ENCODE measurements around the gene DBNL.

Gene DBNL

DNA sequence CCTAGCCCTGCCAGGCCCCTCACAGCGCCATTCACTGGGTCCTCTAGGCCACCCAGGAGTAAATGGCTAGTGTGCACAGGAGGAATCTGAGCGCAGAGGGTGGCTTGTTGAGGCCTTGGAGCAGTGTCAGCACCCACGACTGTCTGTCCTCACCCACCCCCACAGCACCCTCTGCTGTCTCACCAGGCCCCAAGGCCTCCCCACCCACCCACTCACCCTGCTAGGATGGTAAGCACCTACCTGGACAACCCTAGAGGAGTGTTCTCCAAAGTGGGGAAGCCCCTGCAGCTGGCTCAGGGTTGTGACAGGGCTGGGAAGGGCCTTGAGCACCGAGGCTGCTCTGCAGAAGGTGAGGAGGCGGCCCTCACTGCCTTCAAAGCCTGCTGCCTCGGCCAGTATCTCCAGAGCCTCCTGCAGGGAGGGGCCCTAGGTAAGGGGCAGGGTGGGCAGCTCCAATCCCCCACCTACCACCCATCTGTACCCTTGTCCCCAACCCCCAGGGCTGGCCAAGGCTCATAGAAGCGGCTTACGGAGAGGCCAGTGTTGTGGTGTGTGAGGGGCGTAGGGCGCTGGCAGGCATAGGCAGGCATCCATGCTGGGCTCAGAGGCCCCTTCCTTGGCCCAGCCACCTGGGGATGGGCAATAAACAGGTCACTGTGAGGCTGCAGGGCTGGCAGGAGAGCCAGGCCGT lies 35.0 kb downstream of the DBNL start:
- FAIRE-seq = no peak

DNA sequence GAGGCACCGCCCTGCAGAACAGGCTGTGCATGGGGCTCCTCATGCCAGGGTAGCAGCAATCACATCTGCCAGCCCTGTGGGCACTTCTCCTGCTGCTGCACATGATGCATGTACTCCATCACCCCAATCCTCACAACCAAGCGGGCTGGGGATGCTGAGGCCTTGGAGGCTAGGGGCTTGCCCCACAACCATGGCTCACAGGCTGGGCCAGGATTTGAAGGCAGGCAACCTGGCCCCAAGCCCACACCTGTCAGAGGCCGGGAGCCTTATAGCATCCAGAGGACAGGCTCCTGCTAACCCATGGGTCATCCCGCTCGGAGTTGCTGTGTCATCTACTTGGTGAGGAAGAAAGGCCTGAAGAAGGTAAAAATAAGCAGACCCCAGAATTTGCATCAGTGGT lies 35.6 kb downstream of the DBNL start:
- FAIRE-seq = no peak

DNA sequence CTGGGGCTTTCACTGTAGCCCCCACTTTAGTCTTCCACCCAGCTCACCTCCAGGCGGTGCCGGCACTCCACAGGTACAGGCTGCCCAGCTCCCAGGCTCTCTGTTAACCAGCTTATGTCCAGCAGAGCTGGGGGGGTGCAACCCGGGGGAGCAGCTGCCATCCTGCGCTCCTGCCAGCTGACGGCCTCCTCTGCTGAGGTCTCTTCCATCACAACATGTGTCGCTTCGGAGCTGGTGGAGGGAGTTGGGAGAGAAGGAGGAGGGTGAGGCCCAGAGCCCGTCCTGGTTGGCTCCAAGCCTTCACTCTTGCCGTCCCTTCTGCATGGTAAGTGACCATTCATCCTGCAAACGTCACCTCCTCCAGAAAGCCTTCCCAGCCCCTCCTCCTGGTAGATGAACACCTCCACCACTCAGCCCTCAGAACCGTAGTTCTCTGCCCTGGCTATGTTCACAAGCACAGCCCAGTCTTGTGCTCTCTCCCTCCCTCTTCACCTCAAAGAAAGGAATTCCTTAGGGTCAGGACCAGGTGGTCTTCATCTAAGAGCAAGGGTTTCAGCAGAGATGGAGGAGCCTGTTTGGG lies 36.3 kb downstream of the DBNL start:
- FAIRE-seq = no peak

DNA sequence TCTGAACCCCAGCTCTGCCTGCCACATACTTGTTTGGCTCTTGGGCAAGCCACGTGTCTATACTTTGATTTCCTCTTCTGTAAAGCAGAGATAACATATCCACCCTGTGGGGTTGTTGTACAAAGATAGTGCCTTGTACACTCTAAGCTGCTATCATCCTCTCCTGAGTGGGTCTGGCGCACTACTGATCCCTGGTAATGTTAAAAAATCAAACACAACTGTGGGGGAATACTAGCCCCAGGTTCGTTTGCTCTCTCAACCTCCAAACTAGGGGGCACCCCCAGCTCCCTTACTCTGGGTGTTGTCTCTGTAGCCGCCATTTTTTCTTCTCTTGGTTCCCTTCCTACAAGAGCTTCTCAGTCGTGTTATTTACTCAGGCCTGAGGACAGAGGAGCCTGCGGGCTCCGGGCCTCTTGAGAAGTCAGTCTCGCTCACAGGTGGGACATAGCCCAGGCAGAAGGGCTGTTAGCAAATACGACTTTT lies 36.8 kb downstream of the DBNL start:
- no peak for FAIRE-seq

DNA sequence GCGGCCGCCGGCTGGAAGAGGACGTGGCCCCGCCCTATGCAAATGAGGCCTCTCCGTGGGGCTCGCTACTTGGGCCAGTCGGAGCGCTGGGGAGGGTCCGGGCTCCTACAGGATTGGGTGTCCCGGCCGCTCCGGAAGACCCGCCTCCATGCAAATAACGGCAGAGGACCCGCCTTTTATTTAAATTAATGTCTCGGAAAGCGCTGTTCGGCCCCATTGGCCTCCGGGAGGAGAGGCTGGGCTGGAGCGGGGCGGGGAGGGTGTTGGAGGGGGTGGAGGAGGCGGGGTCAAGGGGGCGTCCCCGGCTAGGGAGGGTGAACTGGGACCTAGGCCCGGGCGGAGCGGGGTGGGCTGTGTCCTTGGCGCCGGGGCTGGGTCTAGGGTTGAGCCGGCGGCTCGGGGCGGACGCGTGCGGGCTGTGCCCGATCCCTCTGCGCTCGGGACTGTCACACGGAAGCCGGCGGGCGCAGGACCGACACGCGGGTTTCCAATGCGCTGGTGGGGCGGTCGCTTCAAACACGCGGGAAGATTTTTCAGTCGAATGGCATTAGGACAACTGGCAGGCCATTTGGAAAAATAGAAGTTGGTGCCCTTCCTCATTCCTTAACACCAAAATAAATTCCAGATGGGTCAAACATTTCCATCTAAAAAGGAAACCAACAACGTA lies 38.2 kb downstream of the DBNL start:
- FAIRE-seq = peak; percentile 40

DNA sequence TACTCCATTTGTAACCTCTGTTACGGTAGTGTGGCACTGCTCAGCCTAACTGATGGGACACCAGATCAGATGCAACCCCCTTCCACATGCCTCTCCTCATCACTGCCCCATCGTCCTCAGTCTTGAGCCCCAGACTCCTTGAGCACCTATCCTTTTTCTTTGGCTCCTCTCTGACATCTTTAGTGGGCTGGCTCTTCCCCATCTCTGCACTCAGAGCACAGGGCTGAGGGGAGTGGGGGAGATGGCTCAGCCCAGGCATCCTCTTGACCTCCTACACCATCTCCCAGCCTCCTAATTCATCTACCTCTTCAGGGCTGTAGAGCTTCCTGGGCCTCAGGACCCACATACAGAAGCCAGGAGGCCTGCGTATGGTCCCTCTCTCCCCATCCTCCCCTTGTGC lies 39.3 kb downstream of the DBNL start:
- no peak for FAIRE-seq

DNA sequence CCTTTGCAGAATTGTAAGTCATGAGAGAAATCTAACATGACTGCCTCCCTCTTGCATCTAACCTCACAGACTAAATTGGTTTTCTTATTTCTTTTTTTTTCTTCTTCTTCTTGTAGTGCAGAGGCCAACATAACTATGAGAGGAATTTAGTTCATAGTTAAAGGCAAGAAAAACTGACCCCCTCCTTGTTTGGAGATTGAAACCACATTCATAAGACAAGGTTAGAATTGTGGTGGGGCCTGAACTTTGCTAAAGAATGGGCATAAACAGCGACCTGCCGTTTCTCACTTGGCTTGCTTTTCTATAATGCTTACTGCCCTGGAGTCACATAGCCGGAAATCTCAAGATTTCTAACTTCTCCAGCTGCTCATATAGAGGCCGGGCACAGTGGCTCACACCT lies 40.2 kb downstream of the DBNL start:
- no peak for FAIRE-seq

DNA sequence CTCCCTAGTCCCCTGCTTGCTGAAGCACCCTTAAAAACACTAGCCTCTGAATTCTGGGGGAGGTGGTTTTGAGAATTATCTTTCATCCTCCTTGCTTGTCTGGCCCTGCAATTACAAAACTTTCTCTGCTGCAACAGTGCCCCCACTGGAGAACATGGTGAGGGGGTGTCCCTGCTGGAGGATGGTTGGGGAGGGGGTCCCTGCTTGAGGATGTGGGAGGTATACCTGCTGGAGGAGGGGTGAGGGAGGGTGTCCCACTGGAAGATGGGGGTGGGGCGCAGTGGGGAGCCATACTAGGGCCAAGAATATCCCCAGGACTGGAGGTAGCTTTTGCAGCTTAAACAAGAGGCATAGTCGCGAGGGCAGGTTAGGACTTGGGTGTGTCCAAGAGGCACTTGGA lies 41.0 kb downstream of the DBNL start:
- no peak for FAIRE-seq

DNA sequence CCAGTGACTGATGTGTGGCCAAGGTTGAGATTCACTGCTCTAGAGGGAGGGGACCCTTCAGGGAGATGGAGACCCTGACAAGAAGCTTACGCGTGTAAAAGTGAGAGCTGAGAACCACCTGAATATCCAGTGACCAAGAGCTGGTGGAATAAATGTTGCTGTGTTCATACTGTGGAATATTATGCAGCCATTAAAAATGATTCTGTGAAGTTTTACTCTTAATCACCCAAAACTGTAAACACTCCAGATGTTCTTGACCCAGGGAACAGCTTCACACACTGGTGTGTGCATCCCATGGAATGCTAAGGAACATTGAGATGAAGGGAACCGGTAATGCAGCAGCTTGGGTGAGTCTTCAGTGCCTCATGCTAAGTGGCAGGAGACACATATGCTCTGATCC lies 42.1 kb downstream of the DBNL start:
- no peak for FAIRE-seq

DNA sequence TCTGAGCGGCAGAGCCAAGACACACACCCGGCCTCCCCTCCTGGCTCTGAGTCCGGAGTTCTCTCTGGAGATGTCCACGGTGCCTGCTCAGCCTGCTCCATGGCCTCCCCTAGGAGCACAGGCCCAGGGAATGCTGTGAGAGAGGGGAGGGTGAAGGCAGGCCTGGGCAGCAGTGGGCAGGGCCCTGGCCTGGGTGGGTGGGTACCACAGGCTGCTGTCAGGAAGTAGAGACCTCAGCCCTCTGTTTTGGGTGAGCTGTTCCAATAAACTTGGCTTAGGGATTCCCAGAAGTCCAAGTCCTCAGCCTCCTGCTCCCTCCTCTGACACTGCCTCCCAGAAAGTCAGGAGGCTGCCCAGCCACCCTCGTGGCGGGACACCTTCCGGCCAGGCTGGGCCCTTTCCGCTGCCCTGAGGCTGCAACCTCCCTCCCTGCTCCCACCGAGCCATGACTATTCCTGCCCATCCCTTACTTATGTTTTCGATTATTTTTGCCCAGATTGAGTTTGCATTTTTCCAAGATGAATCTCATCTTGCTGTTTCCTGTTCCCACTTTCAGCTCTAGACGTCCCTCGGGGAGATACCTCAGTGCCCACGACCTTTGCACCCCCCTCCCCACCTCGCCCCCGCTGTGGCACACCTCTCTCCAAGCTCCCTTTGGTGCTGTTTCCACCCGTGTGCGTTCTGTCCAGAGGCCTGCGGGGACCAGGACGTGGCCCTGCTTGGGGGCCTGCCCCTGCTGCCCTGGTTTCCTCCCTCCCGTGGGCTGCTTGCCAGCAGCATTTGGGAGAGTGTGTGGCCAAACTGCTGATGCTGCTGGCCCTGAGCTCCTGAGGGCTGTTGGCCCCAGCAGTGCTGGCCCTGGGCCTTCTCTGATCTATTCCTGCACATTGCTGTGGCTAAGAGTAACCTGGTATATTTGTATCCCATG lies 43.7 kb downstream of the DBNL start:
- FAIRE-seq = no peak

DNA sequence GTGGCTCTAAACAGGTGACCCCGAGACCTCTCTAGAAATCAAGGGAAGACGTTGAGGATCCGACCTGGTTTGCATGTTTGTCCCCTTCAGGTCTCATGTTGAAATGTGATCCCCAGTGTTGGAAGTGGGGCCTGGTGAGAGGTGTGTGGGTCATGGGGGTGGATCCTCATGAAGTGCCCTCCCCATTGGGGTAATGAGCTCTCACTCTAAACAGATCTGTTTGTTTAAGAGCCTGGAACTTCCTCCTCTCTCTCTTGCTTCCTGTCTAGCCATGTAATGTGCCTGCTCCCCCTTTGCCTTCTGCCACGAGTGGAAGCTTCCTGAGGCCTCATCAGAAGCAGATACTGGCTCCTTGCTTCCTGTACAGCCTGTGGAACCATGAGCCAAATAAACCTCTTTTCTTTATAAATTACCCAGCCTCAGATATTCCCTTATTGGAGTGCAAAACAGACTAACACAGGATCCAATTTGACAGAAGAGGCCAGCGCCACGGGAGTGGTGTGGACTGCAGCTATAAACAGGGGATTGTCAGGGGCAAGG lies 48.7 kb downstream of the DBNL start:
- FAIRE-seq = no peak

DNA sequence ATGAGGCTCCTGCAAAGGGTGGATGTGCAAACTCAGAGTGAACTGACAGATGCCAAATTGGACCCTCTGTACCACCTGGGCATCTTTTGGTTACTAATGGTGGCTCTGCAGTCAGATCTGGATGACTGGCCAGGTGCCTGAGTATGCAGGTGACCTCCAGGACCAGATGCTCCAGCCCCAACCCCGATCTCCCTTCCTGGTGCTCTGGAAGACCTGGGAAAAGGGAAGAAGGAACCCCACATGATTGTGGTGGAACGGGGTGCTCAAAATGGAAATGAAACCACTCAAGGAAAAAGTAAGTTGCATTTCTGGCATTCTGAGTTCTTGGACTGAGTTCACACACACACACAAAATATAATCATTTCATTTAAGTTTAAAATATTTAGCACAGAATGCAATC lies 49.9 kb downstream of the DBNL start:
- no peak for FAIRE-seq

DNA sequence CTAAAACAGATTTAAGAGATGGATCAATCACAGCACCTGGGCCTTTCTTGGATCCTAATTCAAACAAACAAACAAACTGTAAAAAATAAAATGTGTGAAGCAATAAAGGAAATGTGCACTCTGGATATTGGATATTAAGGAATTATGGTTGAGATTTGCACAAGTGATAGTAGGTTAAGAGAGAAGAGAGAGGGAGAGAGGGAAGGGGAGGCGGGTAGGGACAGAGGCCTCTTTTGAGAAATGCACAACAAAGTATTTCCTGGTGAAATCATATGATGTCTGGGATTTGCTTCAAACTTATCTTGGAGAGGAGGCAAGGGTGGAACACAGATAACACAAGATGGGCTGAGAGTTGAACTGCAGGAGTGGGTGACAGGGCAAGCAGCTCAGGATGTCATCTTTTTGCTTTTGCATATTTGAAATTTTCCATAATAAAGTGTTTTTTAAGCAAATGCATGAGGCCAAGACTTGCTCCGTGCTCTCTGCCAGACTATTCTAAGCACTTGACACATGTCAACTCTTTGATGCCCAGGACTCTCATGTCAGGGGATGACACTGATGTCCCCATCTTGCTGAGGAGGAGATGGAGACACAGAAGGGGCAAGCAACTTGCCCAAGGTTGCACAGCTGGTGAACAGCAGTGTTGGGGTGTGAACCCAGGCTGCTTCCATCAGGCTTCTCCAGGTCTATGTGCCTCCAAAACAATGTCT lies 50.5 kb downstream of the DBNL start:
- FAIRE-seq = no peak

DNA sequence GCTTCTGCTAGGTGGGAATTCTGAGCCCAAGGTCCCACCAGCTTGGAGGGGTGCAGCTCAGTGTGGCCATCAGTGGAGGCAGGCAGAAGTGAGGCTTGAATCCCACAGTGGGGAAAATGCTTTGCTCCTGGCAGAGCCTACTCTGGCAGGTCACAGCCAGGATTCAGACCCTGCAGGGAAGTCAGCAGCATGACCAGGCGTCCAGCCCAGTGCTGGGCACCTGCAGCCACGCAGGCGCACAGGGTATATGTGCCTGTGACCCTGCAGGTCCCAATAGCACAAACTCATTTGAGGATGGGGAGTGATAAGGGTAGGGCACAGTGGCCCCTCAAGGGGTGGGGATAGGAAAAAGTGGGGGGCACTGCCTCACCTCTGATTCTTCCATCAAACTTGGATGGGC lies 51.3 kb downstream of the DBNL start:
- no peak for FAIRE-seq

DNA sequence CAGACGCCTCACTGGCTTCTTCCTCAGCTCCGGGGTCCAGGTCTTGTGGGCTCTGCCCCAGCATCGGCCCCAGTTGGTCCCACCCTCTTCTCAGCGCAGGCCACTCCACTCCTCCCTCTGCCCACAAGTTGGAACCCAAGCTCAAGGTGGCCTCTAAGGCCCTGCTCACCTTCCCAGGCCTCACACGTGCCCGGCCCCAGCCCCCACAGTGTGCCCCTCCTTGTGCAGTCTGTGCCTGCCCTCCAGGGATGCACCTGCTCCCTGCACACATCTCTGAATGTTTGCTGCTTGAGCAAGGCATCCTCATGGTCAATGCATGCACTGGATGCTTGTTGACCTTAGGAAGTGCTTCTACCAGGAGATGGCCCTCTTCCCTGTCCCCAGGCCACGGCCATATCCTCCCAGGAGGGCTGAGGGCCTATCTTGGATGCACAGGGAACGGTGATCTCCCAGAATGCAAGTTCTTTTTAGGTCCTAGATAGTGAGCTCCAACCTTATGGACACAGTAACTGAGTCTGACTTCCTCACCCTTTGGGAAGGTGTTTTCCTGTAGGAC lies 51.9 kb downstream of the DBNL start:
- no peak for FAIRE-seq

DNA sequence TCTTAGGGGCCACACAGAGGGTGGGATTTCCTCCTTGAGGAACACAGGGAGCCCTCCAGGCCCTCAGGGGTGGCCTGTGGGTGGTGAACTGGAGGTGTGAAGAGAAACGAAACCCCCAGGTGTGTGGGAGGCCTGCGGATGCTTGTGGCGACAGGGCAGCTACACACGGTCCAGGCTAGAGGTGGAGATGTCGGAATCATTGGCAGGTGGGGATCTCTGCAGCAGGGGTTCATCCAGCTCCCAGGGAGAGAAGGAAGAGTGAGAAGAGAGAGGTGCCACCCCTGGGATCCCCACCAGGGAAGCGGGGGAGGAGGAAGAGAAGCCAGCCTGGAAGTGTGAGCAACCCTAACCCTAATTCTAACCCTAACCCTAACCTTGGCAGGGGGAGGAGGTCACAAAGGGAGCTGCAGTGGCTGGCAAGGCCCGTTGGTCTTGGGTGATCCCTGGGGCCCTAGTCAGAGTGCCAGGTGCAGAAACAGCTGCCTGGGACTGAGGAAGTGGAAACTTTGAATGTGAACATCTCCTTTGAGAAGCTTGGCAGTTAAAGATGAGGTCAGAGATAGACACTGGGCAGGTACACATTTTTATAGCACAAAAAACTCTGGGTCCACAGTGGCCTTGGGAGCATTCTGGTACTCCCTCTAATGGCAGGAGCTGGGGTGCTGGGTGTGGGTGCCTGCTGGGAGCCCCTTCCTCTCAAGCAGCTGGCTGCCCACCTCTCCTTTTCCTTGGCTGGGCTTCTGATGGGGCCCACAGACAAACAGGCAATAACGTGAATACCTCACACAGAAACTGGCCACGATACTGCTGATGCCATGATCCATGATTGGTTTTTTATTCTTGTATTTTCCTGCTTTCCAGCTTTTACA lies 52.8 kb downstream of the DBNL start:
- FAIRE-seq = no peak

DNA sequence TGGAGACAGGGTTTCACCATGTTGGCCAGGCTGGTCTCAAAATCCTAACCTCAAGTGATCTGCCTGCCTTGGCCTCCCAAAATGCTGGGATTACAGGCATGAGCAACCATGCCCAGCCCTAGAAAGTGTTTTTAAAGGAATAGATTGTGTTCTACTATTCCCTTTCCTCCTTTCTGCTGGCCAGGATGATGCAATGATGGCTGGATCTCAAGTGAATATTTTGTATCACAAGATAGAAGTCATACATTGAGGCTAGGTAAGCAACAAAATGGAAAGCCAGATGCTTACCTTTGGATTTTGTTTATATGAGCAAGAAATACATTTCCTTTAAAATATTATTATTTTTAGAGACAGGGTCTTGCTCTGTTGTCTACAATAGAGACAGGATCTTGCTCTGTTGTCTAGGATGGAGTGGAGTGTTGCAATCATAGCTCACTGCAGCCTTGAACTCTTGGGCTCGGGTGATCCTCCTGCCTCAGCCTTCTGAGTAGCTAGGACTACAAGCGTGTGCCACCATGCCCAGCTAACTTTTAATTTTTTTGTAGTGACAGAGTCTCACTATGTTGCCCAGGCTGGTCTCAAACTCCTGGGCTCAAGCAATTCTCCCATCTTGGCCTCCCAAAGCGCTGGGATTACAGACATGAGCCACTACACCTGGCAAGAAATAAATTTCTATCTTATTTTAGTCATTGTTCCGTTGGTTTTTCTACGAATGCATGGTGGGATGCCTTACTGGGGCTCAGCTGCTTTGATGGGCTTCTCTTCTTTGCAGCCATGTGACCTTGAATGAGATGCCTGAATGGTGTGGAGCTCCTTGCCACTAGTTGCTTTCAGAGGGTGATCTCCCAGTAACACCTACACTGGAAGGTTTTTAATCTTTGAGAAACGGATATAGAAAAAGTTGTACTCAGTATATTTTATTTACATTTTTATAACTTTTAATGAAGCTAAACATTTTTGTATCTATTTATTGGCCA lies 53.9 kb downstream of the DBNL start:
- no peak for FAIRE-seq

DNA sequence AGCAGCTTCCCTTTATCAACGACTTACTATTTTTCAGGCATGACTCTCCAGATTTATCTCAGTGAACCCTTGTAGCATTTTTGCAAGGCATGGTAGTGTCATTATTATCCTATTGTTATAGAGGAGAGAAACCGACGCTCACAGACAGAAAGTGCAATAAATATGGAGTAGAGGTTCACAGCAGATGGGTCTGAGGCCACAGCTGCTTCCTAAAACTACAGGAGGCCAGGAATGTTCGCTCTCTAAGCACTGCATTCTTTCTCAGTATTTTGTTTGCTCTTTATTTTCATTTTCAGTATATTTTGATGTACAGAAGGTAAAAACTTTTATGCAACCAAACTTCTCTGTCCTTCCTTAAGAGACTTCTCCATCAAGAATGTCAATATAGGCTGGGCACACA lies 55.2 kb downstream of the DBNL start:
- FAIRE-seq = no peak

DNA sequence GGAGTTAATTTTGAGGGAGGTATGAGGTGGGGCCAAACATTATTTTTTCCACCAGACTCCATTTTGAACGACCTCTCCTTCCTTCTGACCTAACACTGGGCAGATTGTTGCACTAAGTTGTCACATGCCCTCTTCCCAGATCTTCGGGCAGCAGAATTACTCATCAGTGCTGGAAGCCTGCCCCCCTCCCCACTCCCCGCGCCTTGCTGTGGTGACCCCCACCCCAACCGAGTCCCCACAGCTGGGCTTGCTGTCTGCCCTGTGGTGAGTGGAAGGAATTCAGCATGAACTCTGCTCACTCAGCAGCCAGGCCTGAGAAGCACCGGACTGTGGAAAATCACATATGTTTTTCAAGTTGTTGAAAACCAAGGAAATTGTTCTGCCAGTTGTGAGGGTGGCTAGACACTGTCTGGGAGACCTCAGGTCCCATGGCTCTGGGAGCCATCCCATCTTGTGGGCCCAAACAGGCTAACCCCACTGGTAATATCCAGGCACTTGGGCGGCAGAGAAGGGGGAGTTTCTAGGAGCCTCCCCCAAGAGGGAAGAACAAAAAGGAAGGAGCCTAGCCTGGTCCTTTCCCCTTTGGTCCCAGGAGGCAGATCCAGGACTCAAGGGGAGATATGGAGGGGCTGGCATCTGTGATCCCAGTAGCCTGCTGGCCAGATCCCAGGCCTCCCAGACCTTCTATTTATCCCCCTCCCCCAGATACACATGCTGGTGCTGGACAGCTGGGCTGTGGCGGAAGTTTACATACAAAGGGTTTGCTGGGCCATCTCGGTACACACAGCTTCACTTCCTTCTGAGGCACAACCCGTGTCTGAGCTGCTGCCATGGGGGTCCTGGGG lies 56.2 kb downstream of the DBNL start:
- FAIRE-seq = no peak
